Stimulated activated CD8-positive, alpha-beta memory T cell treated with anti-CD3 and anti-CD28 coated beads, Interleukin-12 subunit alpha, Interleukin-12 subunit beta, amount 100 ng/mL, for 24 hours (primary cell): ENCODE data around the gene ENOX1.

Experiments used
- DNase-seq: peaks from one replicate; pipeline ENCODE4 v3.0.0-alpha.2; 2020; ENCODE audit errors: extremely low read depth

ENOX1 gene

GRCh38 chr13:43388282-43389034 lies 398.3 kb downstream of the ENOX1 start:
- no peak for DNase-seq

- no peak for DNase-seq
These were observed 398.9 kb downstream of the ENOX1 start for GRCh38 chr13:43387880-43388279.

GRCh38 chr13:43383498-43384165 lies 403.1 kb downstream of the ENOX1 start:
- DNase-seq: no peak

GRCh38 chr13:43379738-43380137 lies 407.0 kb downstream of the ENOX1 start:
- DNase-seq: no peak

- no peak for DNase-seq
These were observed 408.8 kb downstream of the ENOX1 start for GRCh38 chr13:43377973-43378372.

- no peak for DNase-seq
These were observed 409.6 kb downstream of the ENOX1 start for GRCh38 chr13:43377149-43377548.

GRCh38 chr13:43376596-43376995 lies 410.2 kb downstream of the ENOX1 start:
- DNase-seq: no peak

GRCh38 chr13:43375797-43376465 lies 410.8 kb downstream of the ENOX1 start:
- DNase-seq: no peak

GRCh38 chr13:43374621-43375020 lies 412.2 kb downstream of the ENOX1 start:
- DNase-seq: no peak

- DNase-seq: no peak
These were observed 413.4 kb downstream of the ENOX1 start for GRCh38 chr13:43373400-43373799.

- DNase-seq: no peak
These were observed 415.9 kb downstream of the ENOX1 start for GRCh38 chr13:43370842-43371241.

- DNase-seq: no peak
These were observed 417.5 kb downstream of the ENOX1 start for GRCh38 chr13:43369319-43369718.

GRCh38 chr13:43368003-43368402 lies 418.8 kb downstream of the ENOX1 start:
- no peak for DNase-seq

GRCh38 chr13:43365039-43365344 lies 421.8 kb downstream of the ENOX1 start:
- no peak for DNase-seq

GRCh38 chr13:43364210-43365038 lies 422.3 kb downstream of the ENOX1 start:
- DNase-seq: no peak

GRCh38 chr13:43363156-43363953 lies 423.4 kb downstream of the ENOX1 start:
- no peak for DNase-seq

- no peak for DNase-seq
These were observed 424.2 kb downstream of the ENOX1 start for GRCh38 chr13:43362556-43362955.

- no peak for DNase-seq
These were observed 425.7 kb downstream of the ENOX1 start for GRCh38 chr13:43360892-43361610.

- DNase-seq: no peak
These were observed 426.6 kb downstream of the ENOX1 start for GRCh38 chr13:43360171-43360570.

- no peak for DNase-seq
These were observed 427.2 kb downstream of the ENOX1 start for GRCh38 chr13:43359536-43359935.

- DNase-seq: no peak
These were observed 429.2 kb downstream of the ENOX1 start for GRCh38 chr13:43357564-43357963.
